ENCODE data around the gene PPP1R9A.

DNA sequence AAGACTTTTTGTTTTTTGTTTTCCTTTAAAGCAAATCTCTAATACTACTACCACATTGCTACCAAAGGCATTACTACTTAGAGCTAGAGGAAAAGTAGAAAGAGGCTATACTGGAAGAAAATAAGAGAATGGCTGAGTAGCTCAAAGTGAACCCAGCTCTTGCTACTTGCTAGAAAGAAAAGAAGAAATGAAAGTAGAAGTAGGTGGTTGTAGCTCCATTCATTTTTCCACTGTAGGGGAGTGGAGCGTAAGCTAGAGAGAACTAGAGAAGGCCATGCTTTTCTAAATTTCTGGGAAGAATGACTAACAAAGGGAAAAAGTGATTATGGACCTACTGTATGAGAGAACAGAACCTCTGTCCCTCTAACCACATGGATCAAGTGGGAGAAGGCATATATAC lies 232.5 kb downstream of the PPP1R9A start:
- TF ChIP-seq, protein P1, sequence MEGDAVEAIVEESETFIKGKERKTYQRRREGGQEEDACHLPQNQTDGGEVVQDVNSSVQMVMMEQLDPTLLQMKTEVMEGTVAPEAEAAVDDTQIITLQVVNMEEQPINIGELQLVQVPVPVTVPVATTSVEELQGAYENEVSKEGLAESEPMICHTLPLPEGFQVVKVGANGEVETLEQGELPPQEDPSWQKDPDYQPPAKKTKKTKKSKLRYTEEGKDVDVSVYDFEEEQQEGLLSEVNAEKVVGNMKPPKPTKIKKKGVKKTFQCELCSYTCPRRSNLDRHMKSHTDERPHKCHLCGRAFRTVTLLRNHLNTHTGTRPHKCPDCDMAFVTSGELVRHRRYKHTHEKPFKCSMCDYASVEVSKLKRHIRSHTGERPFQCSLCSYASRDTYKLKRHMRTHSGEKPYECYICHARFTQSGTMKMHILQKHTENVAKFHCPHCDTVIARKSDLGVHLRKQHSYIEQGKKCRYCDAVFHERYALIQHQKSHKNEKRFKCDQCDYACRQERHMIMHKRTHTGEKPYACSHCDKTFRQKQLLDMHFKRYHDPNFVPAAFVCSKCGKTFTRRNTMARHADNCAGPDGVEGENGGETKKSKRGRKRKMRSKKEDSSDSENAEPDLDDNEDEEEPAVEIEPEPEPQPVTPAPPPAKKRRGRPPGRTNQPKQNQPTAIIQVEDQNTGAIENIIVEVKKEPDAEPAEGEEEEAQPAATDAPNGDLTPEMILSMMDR (IDR thresholded peaks at IDR 0.05): no peak
- no peak for TF ChIP-seq ZFX (IDR thresholded peaks at IDR 0.05; ENCODE audit: borderline replicate concordance)
